ENCODE data around the gene GFER. TPM values are rescaled to one million over a fixed set of nuclear protein-coding genes. Genes with fewer than 3 reads are reported as not detected.
A peak's percentile ranks its signal among the peaks of the same experiment; 100 is the strongest.

The GFER gene
- total RNA-seq, 1 experiment from 2014 or later = 58.5 TPM

DNA sequence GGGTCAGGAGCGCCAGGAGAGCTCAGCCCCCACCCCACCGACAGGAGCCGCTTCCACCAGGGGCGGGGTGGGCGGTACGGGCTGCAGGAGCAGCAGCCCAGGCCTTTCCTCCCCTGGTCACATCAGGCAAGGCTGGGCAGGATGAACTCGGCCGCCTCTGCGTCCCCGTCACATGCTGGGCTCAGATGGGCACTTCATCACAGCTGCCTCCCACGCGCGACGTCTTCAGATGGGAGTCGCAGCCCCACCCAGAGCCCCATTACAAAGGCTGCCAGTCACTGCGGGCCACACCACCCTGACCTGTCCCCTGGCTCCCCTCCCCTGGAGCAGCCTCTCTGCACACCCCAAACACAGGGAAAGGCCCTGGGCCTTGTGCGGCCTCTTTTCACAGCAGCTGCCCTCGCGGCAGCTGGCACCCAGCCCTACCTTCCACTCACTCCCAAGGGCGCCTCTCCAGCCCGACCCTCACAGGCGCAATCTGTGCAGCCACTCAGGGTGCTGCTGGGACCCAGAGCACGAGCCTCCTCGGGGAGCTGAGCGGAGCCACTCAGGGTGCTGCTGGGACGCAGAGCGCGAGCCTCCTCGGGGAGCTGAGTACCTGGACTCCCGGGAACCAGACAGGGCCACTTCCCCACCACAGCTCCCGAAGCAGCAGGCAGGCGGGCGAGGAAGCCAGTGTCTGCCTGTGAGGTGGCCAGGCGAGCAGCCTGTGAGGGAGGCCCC, 21.0 kb downstream of the GFER start:
- 0 out of 2 replicates have a peak overlapping the region, but pooled peaks have one; percentile 8 for H3K4me3 Mint-ChIP-seq
- TF ChIP-seq, protein P1, sequence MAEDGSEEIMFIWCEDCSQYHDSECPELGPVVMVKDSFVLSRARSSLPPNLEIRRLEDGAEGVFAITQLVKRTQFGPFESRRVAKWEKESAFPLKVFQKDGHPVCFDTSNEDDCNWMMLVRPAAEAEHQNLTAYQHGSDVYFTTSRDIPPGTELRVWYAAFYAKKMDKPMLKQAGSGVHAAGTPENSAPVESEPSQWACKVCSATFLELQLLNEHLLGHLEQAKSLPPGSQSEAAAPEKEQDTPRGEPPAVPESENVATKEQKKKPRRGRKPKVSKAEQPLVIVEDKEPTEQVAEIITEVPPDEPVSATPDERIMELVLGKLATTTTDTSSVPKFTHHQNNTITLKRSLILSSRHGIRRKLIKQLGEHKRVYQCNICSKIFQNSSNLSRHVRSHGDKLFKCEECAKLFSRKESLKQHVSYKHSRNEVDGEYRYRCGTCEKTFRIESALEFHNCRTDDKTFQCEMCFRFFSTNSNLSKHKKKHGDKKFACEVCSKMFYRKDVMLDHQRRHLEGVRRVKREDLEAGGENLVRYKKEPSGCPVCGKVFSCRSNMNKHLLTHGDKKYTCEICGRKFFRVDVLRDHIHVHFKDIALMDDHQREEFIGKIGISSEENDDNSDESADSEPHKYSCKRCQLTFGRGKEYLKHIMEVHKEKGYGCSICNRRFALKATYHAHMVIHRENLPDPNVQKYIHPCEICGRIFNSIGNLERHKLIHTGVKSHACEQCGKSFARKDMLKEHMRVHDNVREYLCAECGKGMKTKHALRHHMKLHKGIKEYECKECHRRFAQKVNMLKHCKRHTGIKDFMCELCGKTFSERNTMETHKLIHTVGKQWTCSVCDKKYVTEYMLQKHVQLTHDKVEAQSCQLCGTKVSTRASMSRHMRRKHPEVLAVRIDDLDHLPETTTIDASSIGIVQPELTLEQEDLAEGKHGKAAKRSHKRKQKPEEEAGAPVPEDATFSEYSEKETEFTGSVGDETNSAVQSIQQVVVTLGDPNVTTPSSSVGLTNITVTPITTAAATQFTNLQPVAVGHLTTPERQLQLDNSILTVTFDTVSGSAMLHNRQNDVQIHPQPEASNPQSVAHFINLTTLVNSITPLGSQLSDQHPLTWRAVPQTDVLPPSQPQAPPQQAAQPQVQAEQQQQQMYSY (CRISPR knock-in tag; IDR thresholded peaks at IDR 0.05) = no peak
- TF ChIP-seq NFATC4 (CRISPR knock-in tag; IDR thresholded peaks at IDR 0.05) = no peak
- H3K27me3 Mint-ChIP-seq (ENCODE audit: low read depth) = no peaks in the 10 kb centered on the region
- ChIA-PET CTCF (interaction anchor here (0.9 to 3.9 kb wide), 22 partner anchors 10 to 191 kb away, joined by 3 to 82 read pairs (median 12); partner anchors contain the start of genes CASKIN1, NHERF2, NPW and NTHL1), POLR2A (interaction anchor here (3.0 kb wide), 1 partner anchor 13 kb away, joined by 13 read pairs; no protein-coding TSS in a partner anchor)
- peaks cover 19% of the 10 kb centered on the region for H3K36me3 Mint-ChIP-seq
- H3K4me1 Mint-ChIP-seq = peaks cover 35% of the 10 kb centered on the region
- H3K9me3 Mint-ChIP-seq = no peaks in the 10 kb centered on the region
- no peak for ATAC-seq
- no peak for DNase-seq (ENCODE audit: low spot score)
- no peak overlapping the region for H3K27ac Mint-ChIP-seq

DNA sequence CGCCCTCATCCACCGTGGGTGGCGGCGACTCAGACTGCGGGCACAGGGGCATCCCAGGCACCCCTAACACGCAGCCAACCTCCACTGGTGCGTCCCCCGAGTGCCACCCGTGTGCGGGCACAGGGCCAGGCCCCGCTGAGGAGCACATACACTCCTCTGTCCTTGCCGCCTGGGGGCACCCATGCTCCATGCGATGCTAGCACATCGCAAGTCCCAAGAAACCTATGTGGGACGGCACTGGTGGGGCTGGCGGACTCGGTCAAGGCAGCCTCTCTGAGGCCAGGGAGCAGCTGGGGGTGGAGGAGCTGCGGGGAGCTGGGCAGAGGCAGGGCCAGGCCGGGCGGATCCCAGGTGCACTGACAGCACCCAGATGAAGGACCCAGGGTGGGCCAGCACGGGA, 21.7 kb downstream of the GFER start:
- H3K27me3 Mint-ChIP-seq (ENCODE audit: low read depth) = no peaks in the 10 kb centered on the region
- ChIA-PET POLR2A (interaction anchor here (3.0 kb wide), 1 partner anchor 13 kb away, joined by 13 read pairs; no protein-coding TSS in a partner anchor), CTCF (interaction anchor here (0.9 to 3.9 kb wide), 7 partner anchors 9 to 141 kb away, joined by 3 to 82 read pairs (median 12); partner anchors contain the start of gene NPW)
- no peaks in the 10 kb centered on the region for H3K9me3 Mint-ChIP-seq
- no peak overlapping the region for H3K27ac Mint-ChIP-seq
- peak; percentile 7 for ATAC-seq
- TF ChIP-seq ZNF281 (CRISPR knock-in tag; IDR thresholded peaks at IDR 0.05) (no peak), CREB1 (CRISPR knock-in tag; IDR thresholded peaks at IDR 0.05) (no peak), PREB (CRISPR knock-in tag; IDR thresholded peaks at IDR 0.05; ENCODE audit: borderline replicate concordance) (no peak), ZNF532 (CRISPR knock-in tag; IDR thresholded peaks at IDR 0.05; ENCODE audit: borderline replicate concordance) (no peak), SMAD3 (CRISPR knock-in tag; IDR thresholded peaks at IDR 0.05; ENCODE audit: borderline replicate concordance) (no peak), FOXJ3 (CRISPR knock-in tag; IDR thresholded peaks at IDR 0.05; ENCODE audit: borderline replicate concordance) (no peak), USF2 (CRISPR knock-in tag; IDR thresholded peaks at IDR 0.05) (no peak)
- TF ChIP-seq, protein P2, sequence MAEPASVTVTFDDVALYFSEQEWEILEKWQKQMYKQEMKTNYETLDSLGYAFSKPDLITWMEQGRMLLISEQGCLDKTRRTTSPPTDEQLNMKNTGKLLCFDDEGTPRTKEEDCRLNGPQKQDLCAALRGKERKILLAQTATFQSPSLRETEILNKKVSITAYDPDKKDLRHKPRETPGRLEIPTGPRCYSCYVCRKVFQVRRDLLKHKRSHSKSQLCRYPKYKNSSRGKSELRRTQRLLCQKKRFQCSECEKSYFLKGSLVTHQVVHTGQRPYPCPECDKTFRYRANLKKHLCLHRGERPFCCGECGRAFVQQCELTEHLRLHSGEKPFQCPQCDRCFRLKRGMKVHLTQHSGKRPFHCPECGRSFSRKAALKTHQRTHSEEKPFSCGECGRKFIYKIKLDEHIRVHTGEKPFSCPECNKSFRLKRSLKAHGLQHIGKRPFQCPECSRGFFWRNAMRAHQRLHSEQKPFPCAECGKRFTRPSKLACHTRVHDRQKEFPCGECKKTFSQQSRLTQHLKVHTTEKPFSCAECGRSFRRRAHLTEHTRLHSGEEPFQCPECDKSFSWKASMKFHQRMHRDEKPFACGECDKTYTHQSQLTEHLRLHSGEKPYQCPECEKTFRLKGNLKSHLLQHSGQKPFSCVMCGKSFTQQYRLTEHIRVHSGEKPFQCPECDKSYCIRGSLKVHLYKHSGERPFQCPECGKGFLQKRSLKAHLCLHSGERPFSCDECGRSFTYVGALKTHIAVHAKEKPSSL (CRISPR knock-in tag; conservative IDR thresholded peaks at IDR 0.05) = no peak
- peaks cover 19% of the 10 kb centered on the region for H3K36me3 Mint-ChIP-seq
- H3K4me3 Mint-ChIP-seq = no peak overlapping the region
- peaks cover 39% of the 10 kb centered on the region for H3K4me1 Mint-ChIP-seq
- peak; percentile 59 for DNase-seq (ENCODE audit: low spot score)
